Brain pericyte (primary cell): ENCODE measurements around the gene AJUBA.
"Not testable (repeated sequence)": the region's sequence is repeated elsewhere in the genome, so short reads cannot be mapped to it uniquely, and the experiment has no call there.

Experiments used
- DNase-seq: peaks from one replicate; pipeline ENCODE4 v3.0.0-alpha.2; 2012; ENCODE audit warnings: low read depth, low spot score

AJUBA gene

GRCh38 chr14:22981090-22981875, 1.1 kb downstream of the AJUBA start:
- no peak for DNase-seq

GRCh38 chr14:22980672-22981089, 1.7 kb downstream of the AJUBA start:
- no peak for DNase-seq

- DNase-seq, result no peak
These were observed 2.5 kb downstream of the AJUBA start for GRCh38 chr14:22979748-22980392.

GRCh38 chr14:22978981-22979671, 3.2 kb downstream of the AJUBA start:
- DNase-seq, result no peak

- DNase-seq, result no peak
These were observed 3.9 kb downstream of the AJUBA start for GRCh38 chr14:22978487-22978837.

GRCh38 chr14:22977684-22978486, 4.5 kb downstream of the AJUBA start:
- DNase-seq, result no peak

GRCh38 chr14:22977434-22977683, 5.0 kb downstream of the AJUBA start:
- no peak for DNase-seq

GRCh38 chr14:22976620-22977433, 5.5 kb downstream of the AJUBA start:
- no peak for DNase-seq

GRCh38 chr14:22974530-22975313, 7.6 kb downstream of the AJUBA start:
- no peak for DNase-seq

- DNase-seq, result no peak
These were observed 8.9 kb downstream of the AJUBA start for GRCh38 chr14:22973217-22974032.

- DNase-seq, result no peak
These were observed 9.9 kb downstream of the AJUBA start for GRCh38 chr14:22972313-22972930.

- no peak for DNase-seq
These were observed 11.2 kb downstream of the AJUBA start for GRCh38 chr14:22971152-22971551.

GRCh38 chr14:22966783-22967269, 15.5 kb downstream of the AJUBA start:
- no peak for DNase-seq

- DNase-seq, result not testable (repeated sequence)
These were observed 16.2 kb downstream of the AJUBA start for GRCh38 chr14:22965916-22966782.

- no peak for DNase-seq
These were observed 20.2 kb downstream of the AJUBA start for GRCh38 chr14:22962061-22962676.

- no peak for DNase-seq
These were observed 26.4 kb downstream of the AJUBA start for GRCh38 chr14:22955702-22956569.

- no peak for DNase-seq
These were observed 29.9 kb downstream of the AJUBA start for GRCh38 chr14:22952418-22952817.
